Gastrocnemius medialis (tissue), 4 donors: ENCODE data around the gene JAKMIP1.

Source experiments
- CTCF ChIP-seq, 5 experiments: fragments of 450-650 bp in 3 of 5; fragments of 200-600 bp in 2 of 5; sonication (generic) in 2 of 5; IDR thresholded peaks in 4 of 5; conservative IDR thresholded peaks in 1 of 5; 1 replicate in 4 of 5; 2 replicates in 1 of 5; pipeline ENCODE4 v1.5.1; 2016 to 2019; ENCODE audit warnings: antibody characterized with exemption in 5 of 5, mild to moderate bottlenecking in 3 of 5, moderate library complexity in 3 of 5
- POLR2A ChIP-seq, 2 donors: fragments of 450-650 bp; IDR thresholded peaks; one replicate each; pipeline ENCODE4 v1.6.1; 2017; ENCODE audit warnings: antibody characterized with exemption in 2 of 2, mild to moderate bottlenecking in 2 of 2, moderate library complexity in 2 of 2

- TF ChIP-seq CTCF (IDR thresholded peaks at IDR 0.05 in 4 of 5, conservative IDR thresholded peaks at IDR 0.05 in 1 of 5): no peak
- no peak for TF ChIP-seq POLR2A (IDR thresholded peaks at IDR 0.05)
These were observed 89.5 kb downstream of the JAKMIP1 start for GRCh38 chr4:6110681-6111353.
